CD4-positive, alpha-beta T cell treated with Interferon alpha-2 for 1 hour (primary cell): ENCODE measurements around the gene STK17B.

Experiments
- DNase-seq, 2 donors: peaks; one replicate each; pipeline ENCODE4 v3.0.0-alpha.2; 2020 to 2022

Gene STK17B

GRCh38 chr2:196183528-196184231 is 12.3 kb upstream of the STK17B start:
- DNase-seq: peak in 1 of 2 donors; percentile 63

GRCh38 chr2:196183172-196183473 is 11.7 kb upstream of the STK17B start:
- DNase-seq: peak in 1 of 2 donors; percentile 14

GRCh38 chr2:196182439-196183171 is 11.2 kb upstream of the STK17B start:
- peak in 1 of 2 donors; percentile 54 for DNase-seq

- DNase-seq: no peak
These were observed 10.1 kb upstream of the STK17B start for GRCh38 chr2:196181484-196181883.

GRCh38 chr2:196177124-196177523 is 5.7 kb upstream of the STK17B start:
- DNase-seq: peak in 1 of 2 donors; percentile 37

- peak; percentile 93 for DNase-seq
These were observed 4.9 kb upstream of the STK17B start for GRCh38 chr2:196176142-196176738.

- DNase-seq: peak; percentile 25 to 27
These were observed 3.0 kb upstream of the STK17B start for GRCh38 chr2:196174404-196174803.

- DNase-seq: no peak
These were observed 2.1 kb upstream of the STK17B start for GRCh38 chr2:196173505-196173904.

- DNase-seq: peak in 1 of 2 donors; percentile 27
These were observed 1.6 kb upstream of the STK17B start for GRCh38 chr2:196172951-196173350.

GRCh38 chr2:196171946-196172345 is 568 bp upstream of the STK17B start:
- DNase-seq: no peak

GRCh38 chr2:196170606-196171247 is 651 bp downstream of the STK17B start:
- DNase-seq: peak; percentile 38 to 70

- peak; percentile 69 to 79 for DNase-seq
These were observed 1.2 kb downstream of the STK17B start for GRCh38 chr2:196170213-196170605.

- no peak for DNase-seq
These were observed 1.9 kb downstream of the STK17B start for GRCh38 chr2:196169516-196169915.

GRCh38 chr2:196168181-196168580 is 3.2 kb downstream of the STK17B start:
- DNase-seq: no peak

- no peak for DNase-seq
These were observed 3.7 kb downstream of the STK17B start for GRCh38 chr2:196167666-196168065.

GRCh38 chr2:196166876-196167275 is 4.5 kb downstream of the STK17B start:
- DNase-seq: peak in 1 of 2 donors; percentile 70

- DNase-seq: peak in 1 of 2 donors; percentile 55
These were observed 6.4 kb downstream of the STK17B start for GRCh38 chr2:196165016-196165415.

- DNase-seq: peak in 1 of 2 donors; percentile 74
These were observed 8.1 kb downstream of the STK17B start for GRCh38 chr2:196163285-196163684.

GRCh38 chr2:196162586-196163175 is 8.7 kb downstream of the STK17B start:
- peak in 1 of 2 donors; percentile 54 for DNase-seq

- no peak for DNase-seq
These were observed 10.4 kb downstream of the STK17B start for GRCh38 chr2:196160946-196161345.

- peak; percentile 85 to 92 for DNase-seq
These were observed 11.3 kb downstream of the STK17B start for GRCh38 chr2:196160101-196160500.

- DNase-seq: peak; percentile 46 to 65
These were observed 12.0 kb downstream of the STK17B start for GRCh38 chr2:196159221-196159892.
